Endothelial cell of umbilical vein (primary cell): Measurements from ENCODE around the gene DCX. TPM values are rescaled to one million over a fixed set of nuclear protein-coding genes. Genes with fewer than 3 reads are reported as not detected.

Experiments
- BruUV-seq: library from RNA; stranded (reverse); fragments of 400-500 nt; replicated peaks from 2 replicates; lab custom pipeline; 2021; lab: Mats Ljungman, UMichigan
- CTCF ChIA-PET: fragments of 300-600, 350-600 bp; sonication (Branson Sonifier 250); formaldehyde crosslinking; loops from one replicate; lab custom pipeline; 2021; ENCODE audit warnings: antibody characterized with exemption, inconsistent platforms; lab: Charles Lee
- POLR2A ChIA-PET: fragments of 300-600, 350-600 bp; sonication (Branson Sonifier 250); formaldehyde crosslinking; loops from one replicate; lab custom pipeline; 2021; ENCODE audit warnings: antibody characterized with exemption, inconsistent platforms; lab: Charles Lee
- DNase-seq: peaks from one replicate; pipeline ENCODE4 v3.0.0-alpha.2; 2011; ENCODE audit warnings: low read depth, low spot score
- FAIRE-seq: peaks from 2 replicates; lab custom pipeline; 2011; peaks lifted over from hg19 to GRCh38; lab: Jason Lieb, UNC
- H2AFZ ChIP-seq: 2 replicates; pipeline ENCODE4 v1.6.0; 2012; ENCODE audit warnings: low read depth, low read length, control low read depth, inconsistent platforms
- H3K27ac ChIP-seq: 2 replicates; pipeline ENCODE4 v1.5.1; 2011; ENCODE audit warnings: low read depth, mild to moderate bottlenecking, control low read depth, low read length, moderate library complexity; ENCODE audit not compliant: insufficient read depth
- H3K27me3 ChIP-seq, 2 experiments: 2 replicates each; pipeline versions ENCODE4 v1.6.0 to v1.6.1; 2011; ENCODE audit warnings: low read length in 2 of 2, mixed read lengths in 1 of 2; ENCODE audit not compliant: control insufficient read depth in 2 of 2, insufficient read depth in 2 of 2
- H3K36me3 ChIP-seq, 2 experiments: 2 replicates in 1 of 2; 3 replicates in 1 of 2; pipeline ENCODE4 v1.5.1; 2011; ENCODE audit warnings: low read length in 2 of 2, mild to moderate bottlenecking in 1 of 2, moderate library complexity in 1 of 2; ENCODE audit not compliant: control insufficient read depth in 2 of 2, insufficient read depth in 2 of 2; ENCODE audit errors: extremely low read depth in 1 of 2
- H3K4me1 ChIP-seq: 3 replicates; pipeline ENCODE4 v1.5.1; 2011; ENCODE audit warnings: mild to moderate bottlenecking, low read length; ENCODE audit not compliant: control insufficient read depth, insufficient read depth; ENCODE audit errors: extremely low read depth
- H3K4me2 ChIP-seq: 2 replicates; pipeline ENCODE4 v1.6.1; 2011; ENCODE audit warnings: low read length, control low read depth, mixed read lengths; ENCODE audit not compliant: insufficient read depth
- H3K4me3 ChIP-seq, 3 experiments: fragments of 200-600 bp in 1 of 3; sonication (generic), shearing (Covaris generic) in 1 of 3; replicated peaks in 1 of 3; 2 replicates each; pipeline ENCODE4 v1.5.1; 2011 to 2016; ENCODE audit warnings: control low read depth in 3 of 3, low read length in 3 of 3, mild to moderate bottlenecking in 2 of 3, inconsistent platforms in 1 of 3, low read depth in 1 of 3, moderate library complexity in 1 of 3; ENCODE audit not compliant: insufficient read depth in 1 of 3
- H3K79me2 ChIP-seq: 2 replicates; pipeline ENCODE4 v1.6.0; 2012; ENCODE audit warnings: low read length, inconsistent platforms; ENCODE audit not compliant: control insufficient read depth, insufficient read depth
- H3K9ac ChIP-seq: replicated peaks from 2 replicates; pipeline ENCODE3; 2011; ENCODE audit warnings: low read length, control low read depth; ENCODE audit not compliant: insufficient read depth; ENCODE audit errors: extremely low read depth
- H3K9me1 ChIP-seq: replicated peaks from 3 replicates; pipeline ENCODE4 v1.6.0; 2011; ENCODE audit warnings: mild to moderate bottlenecking, low read length; ENCODE audit not compliant: control insufficient read depth, insufficient read depth; ENCODE audit errors: extremely low read depth
- H3K9me3 ChIP-seq: replicated peaks from 2 replicates; pipeline ENCODE4 v1.5.1; 2012; ENCODE audit warnings: low read length, inconsistent platforms; ENCODE audit not compliant: control insufficient read depth, insufficient read depth
- H4K20me1 ChIP-seq: replicated peaks from 2 replicates; pipeline ENCODE3; 2011; ENCODE audit warnings: mild to moderate bottlenecking, low read length; ENCODE audit not compliant: control insufficient read depth, insufficient read depth; ENCODE audit errors: extremely low read depth
- CTCF ChIP-seq, 2 donors: IDR thresholded peaks; 1 replicate in 1 of 2; 2 replicates in 1 of 2; pipeline ENCODE4 v1.5.1; 2011; ENCODE audit warnings: low read length in 2 of 2, mild to moderate bottlenecking in 2 of 2, moderate library complexity in 2 of 2, control low read depth in 1 of 2, inconsistent platforms in 1 of 2, low read depth in 1 of 2; ENCODE audit not compliant: insufficient read depth in 1 of 2; ENCODE audit errors: extremely low read depth in 1 of 2
- EZH2 ChIP-seq: IDR thresholded peaks from 2 replicates; pipeline ENCODE4 v1.6.1; 2012; ENCODE audit warnings: borderline replicate concordance, low read depth, mild to moderate bottlenecking, moderate library complexity, low read length, inconsistent platforms; ENCODE audit not compliant: severe bottlenecking
- FOS ChIP-seq: IDR thresholded peaks from 2 replicates; pipeline ENCODE4 v1.6.1; 2011; ENCODE audit warnings: mild to moderate bottlenecking, low read length, moderate library complexity, borderline replicate concordance; ENCODE audit not compliant: insufficient read depth
- GATA2 ChIP-seq: IDR thresholded peaks from 2 replicates; pipeline ENCODE4 v1.7.0; 2011; ENCODE audit warnings: low read depth, mild to moderate bottlenecking, moderate library complexity, mixed read lengths, low read length; ENCODE audit not compliant: insufficient read length, insufficient read depth
- JUN ChIP-seq: IDR thresholded peaks from 2 replicates; pipeline ENCODE4 v1.6.1; 2011; ENCODE audit warnings: borderline replicate concordance, low read depth; ENCODE audit not compliant: insufficient read length, insufficient read depth
- MYC ChIP-seq: IDR thresholded peaks from one replicate; pipeline ENCODE4 v1.6.1; 2011; ENCODE audit warnings: mild to moderate bottlenecking, low read depth, low read length
- POLR2A ChIP-seq: IDR thresholded peaks from 2 replicates; pipeline ENCODE4 v1.6.1; 2012; ENCODE audit warnings: low read depth, mild to moderate bottlenecking, control low read depth, low read length
- POLR2AphosphoS5 ChIP-seq: IDR thresholded peaks from 2 replicates; pipeline ENCODE4 v1.6.1; 2012; ENCODE audit warnings: low read depth, mild to moderate bottlenecking, control low read depth, low read length, moderate library complexity; ENCODE audit not compliant: insufficient read depth
- dilution Hi-C: fragments of 300-500 bp; cut with MboI; formaldehyde crosslinking; loops from one replicate; pipeline ENCODE4 v1.15.0; 2019; ENCODE audit warnings: low sequenced_read_pairs; ENCODE audit not compliant: extremely low pct_ligation_motif_present
- intact Hi-C: fragments of 100-400 bp; cut with micrococcal nuclease; formaldehyde crosslinking; loops from one replicate; pipeline ENCODE4 v1.10.0; 2022
- polyA plus RNA-seq, 4 experiments: library from polyadenylated mRNA; depleted of rRNA in 3 of 4; stranded (reverse) in 3 of 4; unstranded in 1 of 4; fragments of >200 nt; gene quantifications; 2 replicates each; pipeline versions ENCODE4 v1.2.1 to v1.2.3, GENCODE V29; 2011 to 2012; ENCODE audit warnings: missing spikeins in 1 of 4
- total RNA-seq: library from RNA; stranded (reverse); gene quantifications from 2 replicates; pipeline ENCODE4 v1.2.3, GENCODE V29; 2021
- TF ChIP-seq, protein P1 (sequence below): IDR thresholded peaks from 2 replicates; pipeline ENCODE4 v1.6.1; 2011; ENCODE audit not compliant: insufficient read depth, insufficient read length

DCX gene
- total and polyA plus RNA-seq, 2 donors (not counting 3 experiments of a cell fraction or from before 2014, with no cell fraction given), result not detected

DNA sequence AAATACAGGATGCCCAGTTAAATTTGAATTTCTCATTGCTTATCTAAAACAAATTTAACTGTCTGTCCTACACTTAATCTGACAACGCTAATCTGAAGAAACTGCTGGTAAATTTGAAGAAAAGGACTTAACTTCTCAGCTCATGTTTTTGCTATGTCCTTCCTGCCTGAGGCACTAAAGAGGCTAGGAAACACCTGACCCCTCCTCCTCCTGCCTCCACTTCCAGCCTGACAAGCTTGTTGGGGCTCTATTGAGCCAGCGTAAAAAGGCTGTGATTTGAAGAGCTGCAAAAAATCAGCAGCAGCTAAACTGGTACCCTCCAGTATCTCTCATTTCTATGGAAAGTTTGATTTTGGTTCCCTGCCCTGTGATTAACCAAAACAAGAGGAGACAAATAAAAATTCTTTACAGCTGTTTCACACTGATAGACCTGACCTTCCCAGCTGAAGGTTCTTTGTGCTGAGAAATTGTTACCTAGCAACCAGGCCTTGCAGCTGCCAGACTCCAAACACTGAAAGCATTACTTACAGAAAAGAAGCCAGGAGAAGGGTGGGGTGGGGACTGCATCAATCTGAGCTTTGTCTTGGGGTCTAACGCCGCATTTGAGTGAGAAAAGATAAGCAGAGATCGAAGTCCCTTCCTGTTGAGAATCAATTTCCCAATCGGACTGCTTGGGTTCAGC, 35.0 kb downstream of the DCX start:
- Histone ChIP-seq H3K4me2 (no peak overlapping the region), H3K9ac (no peak overlapping the region), H3K79me2 (no peaks in the 10 kb centered on the region), H3K4me3 (no peak overlapping the region), H3K36me3 (no peaks in the 10 kb centered on the region), H3K9me1 (no peaks in the 10 kb centered on the region), H3K4me1 (no peaks in the 10 kb centered on the region), H3K27ac (no peak overlapping the region), H3K9me3 (no peaks in the 10 kb centered on the region), H4K20me1 (no peaks in the 10 kb centered on the region), H3K27me3 (no peaks in the 10 kb centered on the region), H2AFZ (no peak overlapping the region)
- BruUV-seq, result no TSS peak
- dilution Hi-C loops, result no loop called here
- ChIA-PET CTCF (no interaction called here), POLR2A (no interaction called here)
- intact Hi-C loops, result no loop called here
- FAIRE-seq, result no peak
- no peak for DNase-seq
- TF ChIP-seq POLR2AphosphoS5 (no peak), JUN (no peak), GATA2 (no peak), POLR2A (no peak), EZH2 (no peak), MYC (no peak), FOS (no peak), CTCF (IDR thresholded peaks at IDR 0.05; ENCODE audit: extremely low read depth in 1 of 2, insufficient read depth in 1 of 2, low read depth in 1 of 2, low read length in 2 of 2) (no peak)
- TF ChIP-seq, protein P1, sequence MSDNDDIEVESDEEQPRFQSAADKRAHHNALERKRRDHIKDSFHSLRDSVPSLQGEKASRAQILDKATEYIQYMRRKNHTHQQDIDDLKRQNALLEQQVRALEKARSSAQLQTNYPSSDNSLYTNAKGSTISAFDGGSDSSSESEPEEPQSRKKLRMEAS, result no peak
